HG03095 (cell line): Measurements from ENCODE around the gene BNC2.

ENCODE experiments used
- ATAC-seq: cut with Tn5 transposase; IDR thresholded peaks from one replicate; pipeline ENCODE4 v1.9.1; 2021; ENCODE audit warnings: moderate library complexity; ENCODE audit not compliant: unreplicated experiment

Gene BNC2

DNA sequence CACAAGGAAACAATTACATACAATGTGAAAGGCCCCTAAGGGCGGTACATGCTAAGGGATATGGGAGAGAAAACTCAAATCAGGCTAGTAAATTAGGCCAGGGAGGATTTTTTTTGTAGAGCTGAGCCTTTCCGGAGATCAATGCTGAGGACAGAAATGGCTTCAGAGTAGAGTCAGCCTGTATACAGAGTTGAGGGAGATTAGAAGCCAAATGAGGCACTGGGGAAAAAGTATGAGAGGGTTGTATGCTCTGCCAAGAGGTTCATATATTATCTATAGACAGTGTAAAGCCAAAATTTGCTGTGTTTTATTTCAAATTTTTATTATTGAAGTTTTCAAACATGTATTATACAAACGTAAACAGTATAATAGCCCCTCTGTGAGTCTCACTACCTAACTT is 103.1 kb downstream of the BNC2 start:
- no peak for ATAC-seq

DNA sequence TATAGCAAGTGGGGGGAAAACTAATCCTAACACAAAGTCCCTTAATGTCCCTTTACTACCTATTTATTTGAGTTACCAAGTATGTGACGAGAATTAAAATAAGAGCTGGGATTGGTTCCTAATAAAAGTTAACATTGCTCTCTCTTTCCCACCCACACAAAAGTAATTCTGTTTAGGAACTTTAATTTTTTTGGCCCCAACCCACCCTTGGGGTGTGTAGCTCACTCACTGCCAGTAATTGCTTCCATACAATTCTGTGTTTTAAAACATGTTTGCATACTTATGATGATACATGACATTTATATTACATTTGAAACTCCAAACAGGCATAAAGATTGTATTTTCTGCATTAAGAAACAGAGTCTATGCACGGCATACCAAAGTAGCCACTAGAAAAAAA is 106.5 kb downstream of the BNC2 start:
- no peak for ATAC-seq

DNA sequence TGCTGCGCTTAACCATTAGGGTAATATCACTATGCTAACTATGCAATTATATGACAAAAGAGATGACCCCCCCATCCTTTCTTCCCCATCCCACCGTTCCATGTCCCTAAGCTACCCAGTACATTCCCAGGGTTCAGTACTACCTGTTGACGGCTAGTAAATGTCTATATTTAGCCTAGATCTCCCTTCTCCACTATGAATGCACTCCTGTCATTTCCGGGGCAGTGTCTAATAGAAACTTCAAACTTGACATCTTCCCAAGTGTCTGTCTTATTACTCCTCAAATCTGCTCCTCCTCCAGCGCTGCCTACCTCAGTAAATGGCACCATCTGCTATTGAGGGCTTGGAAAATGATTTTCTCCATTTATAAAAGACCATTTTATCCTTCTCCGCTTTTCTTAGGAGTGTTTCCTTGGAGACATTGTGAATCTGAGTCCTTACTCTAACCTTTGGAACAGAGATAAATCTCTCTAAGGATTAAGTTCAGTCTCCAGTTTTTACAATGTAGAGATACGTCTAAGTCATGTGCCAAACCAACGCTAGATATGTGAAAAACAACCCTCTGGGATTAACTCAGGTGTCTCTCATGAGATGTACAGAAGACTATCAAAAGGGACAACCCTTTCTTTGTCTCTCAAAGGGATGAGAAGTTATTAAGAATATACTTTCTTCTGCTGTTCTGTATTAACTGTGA is 114.9 kb downstream of the BNC2 start:
- no peak for ATAC-seq

DNA sequence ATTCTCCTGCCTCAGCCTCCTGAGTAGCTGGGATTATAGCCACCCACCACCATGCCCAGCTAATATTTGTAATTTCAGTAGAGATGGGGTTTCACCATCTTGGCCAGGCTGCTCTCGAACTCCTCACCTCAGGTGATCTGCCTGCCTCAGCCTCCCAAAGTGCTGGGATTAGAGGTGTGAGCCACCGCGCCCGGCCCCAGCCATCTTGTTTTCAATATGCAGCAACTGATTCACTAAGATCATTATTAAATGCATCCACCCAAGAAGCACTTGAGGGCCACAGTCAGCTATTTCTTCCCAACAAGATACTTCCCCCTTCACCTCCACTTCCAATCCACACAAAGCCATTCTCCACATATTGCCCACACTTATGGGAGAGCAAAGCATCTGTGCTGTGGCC is 115.8 kb downstream of the BNC2 start:
- ATAC-seq = no peak

DNA sequence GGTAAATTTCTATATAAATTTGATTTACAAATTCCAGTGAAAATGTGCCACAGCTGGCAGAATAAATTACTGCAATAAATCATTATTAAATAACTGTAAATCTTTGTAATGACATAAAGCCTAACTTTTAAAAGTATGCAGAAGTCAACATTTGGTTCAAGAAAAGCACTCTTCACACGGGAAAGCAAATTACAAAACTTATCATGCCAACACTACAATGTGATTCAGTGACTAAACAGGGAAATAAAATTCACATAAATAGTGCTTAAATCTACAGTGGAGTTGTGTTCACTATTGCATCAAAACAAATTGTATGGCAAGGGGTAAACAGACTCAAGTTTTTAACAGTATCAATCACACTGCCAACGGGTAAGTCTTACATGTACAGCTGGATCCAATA is 117.2 kb downstream of the BNC2 start:
- no peak for ATAC-seq

DNA sequence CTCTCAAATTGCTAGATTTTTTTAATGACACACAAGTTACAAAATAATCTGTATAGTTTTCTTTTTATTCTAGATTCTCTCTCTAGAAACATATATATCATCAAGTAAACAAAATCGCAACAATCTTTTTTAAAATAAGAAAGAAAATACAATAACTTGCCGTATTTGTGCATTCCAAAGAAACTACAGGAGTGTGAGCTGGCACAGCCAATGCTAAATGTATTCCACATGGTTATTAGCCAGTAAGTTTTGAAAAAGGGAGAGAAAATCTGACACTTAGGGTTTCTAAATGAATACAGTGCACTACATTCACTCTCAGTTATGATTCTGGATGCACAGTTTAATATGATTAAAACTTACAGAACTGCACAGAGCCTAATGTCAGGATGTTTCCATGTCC is 117.9 kb downstream of the BNC2 start:
- no peak for ATAC-seq

DNA sequence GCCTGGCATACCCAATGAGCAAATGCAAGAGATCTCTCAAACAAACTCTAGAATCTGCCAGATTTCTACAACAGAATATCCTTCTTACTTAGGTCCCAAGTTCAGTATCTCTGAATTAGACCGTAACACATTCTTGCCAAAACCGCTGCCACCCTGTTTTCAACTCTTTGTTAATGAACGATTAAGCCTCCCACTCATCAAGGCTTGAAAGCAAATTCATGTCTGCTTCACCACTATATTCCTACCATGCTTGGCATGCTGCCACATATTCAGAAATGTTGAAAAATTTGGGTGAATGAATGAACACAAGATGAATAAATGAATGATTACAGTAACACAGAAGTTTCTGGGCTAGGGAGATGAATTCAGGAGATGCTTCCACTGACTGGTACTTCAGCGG is 119.9 kb downstream of the BNC2 start:
- no peak for ATAC-seq

DNA sequence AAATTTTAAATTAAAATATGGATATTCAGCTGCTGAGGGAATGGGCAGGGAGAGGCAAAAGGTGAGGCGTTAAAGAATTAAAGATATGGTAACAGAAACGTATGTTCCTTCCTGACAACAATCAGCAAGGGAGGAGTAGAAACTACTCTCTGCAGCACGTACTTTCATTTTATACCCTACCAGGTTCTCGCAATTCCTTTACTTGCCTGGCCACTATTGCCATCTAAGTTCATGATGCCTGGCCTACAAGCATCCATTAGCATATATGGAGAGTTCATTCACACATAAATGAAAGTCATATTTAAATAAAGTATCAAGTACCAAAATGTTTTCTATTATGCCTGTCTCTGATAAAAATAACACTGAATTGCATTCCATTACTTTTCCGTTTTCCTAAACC is 125.1 kb downstream of the BNC2 start:
- ATAC-seq = no peak

DNA sequence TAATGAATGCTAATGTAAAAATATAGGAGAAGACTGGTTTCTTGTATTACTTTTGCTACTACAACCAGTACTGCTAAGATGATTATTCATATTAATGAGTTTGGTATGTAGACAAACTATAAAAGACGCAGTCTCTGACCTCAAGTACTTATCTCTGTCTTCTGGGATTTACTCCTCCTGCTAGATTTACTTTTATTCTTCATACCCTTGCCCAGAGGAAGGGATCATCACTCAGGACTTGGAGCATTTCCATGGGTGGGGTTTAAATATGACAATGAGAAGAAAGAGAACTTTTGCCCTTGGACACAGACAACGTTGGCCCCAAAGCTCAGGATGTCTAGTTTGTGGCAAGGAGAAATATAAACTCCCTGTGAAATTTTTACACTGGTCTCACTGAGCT is 126.1 kb downstream of the BNC2 start:
- ATAC-seq = no peak

DNA sequence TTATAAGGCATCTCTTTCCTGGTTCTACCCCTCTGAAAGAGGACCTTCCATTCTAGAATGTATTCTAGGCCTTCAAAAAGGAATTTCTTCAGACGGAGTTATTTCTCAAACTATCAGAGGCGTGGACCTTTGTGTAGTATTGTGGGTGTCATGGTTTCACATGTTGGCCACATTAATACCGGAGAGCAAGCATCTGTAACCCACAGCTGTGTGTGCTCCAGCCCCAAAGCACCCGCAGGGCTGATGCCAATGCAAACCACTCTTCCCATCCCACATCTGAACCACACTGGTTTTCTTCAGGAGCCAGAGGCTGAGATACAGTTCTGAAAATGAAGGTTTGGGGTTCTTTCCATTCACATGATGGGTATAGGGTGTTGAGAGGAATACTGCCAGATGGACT is 127.1 kb downstream of the BNC2 start:
- ATAC-seq = no peak

DNA sequence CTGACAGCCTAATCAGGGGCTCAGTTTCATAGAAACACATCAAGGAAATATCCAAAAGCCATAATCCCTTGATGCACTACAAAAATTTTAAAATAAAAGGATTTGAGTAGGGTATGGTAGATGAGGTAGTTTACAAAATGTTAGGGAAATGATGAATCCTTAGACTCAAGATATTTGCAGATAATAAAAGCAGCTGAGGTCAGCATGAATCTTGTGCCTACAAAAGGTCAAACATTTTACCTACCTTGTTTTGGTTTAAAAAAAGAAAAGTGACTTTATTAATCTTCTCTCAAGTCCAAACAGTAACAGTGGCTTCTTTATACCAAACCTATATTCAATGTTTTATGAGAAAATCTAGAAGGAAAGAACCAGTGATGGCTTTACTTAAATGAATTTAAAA is 135.5 kb downstream of the BNC2 start:
- no peak for ATAC-seq

DNA sequence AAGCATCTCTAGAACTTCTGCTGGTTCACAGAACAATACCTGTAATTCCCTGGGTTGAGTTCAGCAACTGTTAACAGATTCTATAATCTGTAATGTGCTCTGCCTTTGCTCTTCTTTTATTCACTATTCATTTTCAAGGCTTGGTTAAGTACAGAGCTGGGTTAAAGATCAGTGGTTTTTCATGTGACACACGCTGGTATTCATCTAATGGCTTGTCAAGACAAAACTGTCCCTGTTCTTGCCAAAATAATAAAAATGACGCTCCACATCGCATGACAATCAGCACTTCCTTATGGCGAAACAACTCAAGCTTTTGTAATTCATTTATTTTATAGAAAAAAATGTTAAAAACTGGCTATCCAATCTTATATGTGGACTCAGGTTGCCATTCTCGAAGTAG is 137.9 kb downstream of the BNC2 start:
- no peak for ATAC-seq

DNA sequence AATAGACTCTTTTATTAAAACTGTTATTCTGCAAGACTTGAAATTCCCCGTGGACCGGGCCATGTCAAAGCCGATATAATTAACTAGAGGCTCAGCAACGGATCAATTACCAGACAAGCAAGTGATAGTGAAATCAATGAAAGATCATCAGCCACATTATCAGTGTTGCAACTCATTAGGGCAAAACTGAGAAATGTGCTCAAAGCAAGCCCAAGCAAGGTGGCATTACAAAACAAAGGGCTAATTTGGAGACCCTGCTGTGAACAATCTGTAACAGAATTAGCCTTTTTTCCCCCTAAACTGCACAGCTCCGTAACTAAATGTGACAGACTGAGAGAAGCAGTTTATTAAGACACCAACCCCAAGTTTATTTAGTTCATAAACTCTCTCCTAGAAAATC is 140.3 kb downstream of the BNC2 start:
- ATAC-seq = no peak

DNA sequence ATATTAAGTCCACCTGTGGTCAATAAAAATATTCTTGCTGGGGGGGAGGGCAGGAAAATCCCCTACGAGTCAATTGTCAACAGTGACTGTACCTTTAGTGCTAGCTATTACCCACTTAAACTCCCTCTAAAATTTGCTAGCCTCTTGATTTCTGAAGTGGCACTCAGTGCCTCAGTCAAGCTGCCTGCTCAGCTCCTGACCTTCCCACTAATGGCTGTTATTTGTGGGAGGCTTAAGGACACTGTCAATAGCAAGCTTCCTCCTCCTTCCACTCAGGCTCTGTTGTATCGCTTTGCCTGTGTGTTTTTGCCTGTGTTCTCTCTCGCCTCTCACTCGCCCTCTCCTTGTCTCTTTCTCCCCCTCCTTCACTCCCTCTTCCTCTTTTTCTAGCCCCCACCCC is 140.8 kb downstream of the BNC2 start:
- no peak for ATAC-seq

DNA sequence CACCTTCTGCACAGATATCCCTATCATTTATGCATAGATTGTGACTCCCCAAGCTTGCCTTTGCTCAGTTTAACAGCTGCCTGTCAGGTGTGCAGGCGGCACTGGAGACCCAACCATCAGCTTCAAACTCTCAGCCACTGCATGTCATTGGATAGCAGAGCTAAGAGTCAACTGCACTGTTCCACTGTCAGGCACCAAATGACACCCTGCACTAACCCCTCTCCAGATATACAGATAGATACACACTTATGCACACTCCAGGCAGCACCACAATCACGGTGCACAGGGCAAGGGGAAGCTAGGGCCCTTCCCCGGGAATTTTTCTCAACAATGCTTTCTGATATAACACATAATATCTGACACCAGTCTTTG is 142.3 kb downstream of the BNC2 start:
- no peak for ATAC-seq

DNA sequence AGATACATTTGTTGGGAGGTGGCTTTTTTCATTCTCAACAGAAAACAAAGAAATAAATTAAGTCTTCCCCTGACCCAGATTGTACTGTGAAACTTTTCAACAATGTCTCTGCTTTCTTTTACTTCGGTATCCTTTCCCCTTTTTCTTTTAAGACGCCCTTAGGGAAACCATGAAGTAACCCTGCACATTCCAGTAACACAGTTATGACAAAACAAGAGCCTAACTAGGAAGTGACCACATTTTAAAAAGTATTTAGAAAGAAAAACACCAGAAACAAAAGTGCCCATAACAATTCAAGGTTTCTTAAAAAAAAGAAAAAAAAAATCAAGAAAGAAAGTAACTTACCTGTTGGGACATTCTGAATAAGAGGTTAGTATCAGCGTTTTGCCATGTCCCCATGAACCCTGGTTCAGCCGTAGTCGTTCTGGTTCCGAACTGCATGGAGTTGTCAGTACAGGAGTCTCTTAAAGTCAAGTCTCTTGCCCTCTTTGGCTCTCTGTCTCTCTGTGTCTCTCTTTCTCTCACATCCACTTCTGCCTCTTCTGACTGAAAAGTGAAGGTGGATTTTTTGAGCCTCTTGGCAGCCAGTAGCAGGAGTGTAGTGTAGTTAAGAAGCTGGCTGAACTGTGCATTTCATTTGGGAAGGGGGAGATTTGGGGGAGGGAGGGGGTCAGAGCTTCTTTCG is 142.9 kb downstream of the BNC2 start:
- no peak for ATAC-seq

DNA sequence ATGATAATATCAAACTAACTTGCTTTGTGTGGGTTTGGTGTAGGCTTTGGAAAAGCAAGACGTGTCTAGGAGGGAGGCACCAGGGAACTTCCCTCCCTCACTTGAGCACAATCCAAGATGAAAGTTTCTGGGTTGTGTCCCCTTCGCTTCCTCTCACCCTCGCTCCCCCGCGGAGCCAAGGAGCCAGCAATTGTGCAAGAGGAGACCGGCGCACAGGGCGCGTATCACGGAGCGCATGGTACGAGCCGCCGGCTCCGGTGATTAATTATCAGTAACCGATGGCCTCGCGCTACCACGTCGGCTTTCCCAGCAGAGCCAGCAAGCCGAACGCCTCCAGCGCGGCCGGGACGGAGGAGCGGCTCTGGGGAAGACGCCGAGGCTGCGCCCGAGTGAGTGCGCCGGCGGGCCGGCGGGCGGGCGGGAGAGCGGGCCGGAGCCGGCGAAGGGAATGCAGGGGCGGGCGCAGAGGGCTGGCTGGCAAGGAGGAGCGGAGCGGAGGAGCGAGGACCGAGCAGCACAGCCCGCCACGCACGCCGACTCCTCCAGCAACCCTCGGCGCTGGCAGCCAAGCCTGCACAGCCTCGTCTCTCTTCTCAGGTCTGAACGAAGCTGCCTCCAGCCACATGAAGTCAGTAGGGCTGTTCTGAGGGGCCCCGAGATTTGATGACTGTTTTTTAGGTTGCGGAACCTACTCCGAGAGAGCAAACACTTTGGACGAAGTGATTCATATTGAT is 143.6 kb downstream of the BNC2 start:
- ATAC-seq = no peak

DNA sequence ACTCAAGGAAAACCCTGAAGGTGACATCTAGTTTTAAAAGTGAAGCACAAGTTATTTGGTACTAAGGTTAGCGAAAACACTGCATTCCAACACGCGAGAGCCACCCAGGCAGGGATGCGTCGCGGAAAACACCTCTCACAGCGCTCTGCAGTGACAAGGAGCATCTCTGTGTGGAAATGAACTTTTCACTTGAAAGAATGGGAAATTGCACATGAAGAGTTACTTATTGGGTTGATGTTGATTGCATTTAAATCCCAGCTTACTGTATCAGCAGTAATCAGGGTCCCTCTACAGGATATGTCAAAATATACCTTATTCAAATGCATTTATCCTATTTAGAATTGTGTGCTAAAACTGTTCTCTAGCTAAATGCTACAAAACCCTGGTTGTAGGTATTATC is 144.4 kb downstream of the BNC2 start:
- no peak for ATAC-seq

DNA sequence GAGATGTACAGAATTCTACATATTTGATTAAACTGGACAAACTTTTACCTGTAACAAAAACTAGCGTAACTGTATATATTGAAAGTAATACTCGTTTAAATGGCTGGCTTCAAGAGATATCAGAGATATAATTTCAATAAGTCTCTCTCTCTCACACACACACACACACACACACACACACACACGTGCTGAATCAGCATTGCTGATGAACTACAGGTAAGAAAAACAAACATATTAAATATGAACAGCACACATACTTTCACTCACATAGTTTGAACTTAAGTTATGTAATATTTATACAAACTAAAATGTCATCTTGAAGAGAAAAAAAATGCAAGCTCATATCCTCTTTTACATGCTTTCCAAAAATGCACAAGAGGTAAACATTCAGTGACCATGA is 145.4 kb downstream of the BNC2 start:
- ATAC-seq = no peak

DNA sequence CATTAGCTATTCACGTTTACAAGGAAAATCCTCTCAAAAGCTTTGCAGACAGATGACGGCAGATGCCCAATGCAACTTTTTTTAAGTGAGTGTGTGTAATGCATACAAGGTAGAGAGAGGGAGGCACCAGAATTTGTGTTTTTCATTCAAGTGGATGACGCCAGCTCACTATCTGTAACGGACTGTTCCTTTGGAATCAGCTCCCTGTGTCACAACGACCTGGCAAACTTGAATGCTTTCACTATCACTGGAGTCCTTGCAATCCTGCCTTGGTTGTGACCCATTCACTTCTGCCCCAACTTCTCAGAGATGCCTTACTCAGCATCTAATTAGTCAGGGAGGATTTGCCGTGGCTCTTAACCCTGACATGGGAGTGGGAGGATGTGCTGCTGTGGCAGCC is 148.5 kb downstream of the BNC2 start:
- no peak for ATAC-seq

DNA sequence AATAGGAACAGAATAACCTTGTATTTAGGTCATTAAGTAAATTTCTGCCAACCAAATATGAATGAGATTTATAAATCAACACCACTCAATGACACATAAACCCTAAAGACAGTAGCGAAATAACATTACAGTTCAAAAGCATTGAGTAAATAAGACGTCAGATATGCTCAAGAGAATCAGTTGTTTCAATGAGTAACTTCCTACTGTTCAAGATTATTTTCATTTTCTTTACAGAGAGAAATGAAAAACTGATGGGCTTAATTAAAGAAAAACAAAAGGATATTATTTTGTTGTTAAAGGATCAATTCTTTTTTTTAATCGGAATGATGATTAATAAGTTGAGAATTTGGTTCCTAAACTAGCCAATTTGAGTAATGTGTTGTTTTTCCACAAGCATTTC is 150.1 kb downstream of the BNC2 start:
- no peak for ATAC-seq

DNA sequence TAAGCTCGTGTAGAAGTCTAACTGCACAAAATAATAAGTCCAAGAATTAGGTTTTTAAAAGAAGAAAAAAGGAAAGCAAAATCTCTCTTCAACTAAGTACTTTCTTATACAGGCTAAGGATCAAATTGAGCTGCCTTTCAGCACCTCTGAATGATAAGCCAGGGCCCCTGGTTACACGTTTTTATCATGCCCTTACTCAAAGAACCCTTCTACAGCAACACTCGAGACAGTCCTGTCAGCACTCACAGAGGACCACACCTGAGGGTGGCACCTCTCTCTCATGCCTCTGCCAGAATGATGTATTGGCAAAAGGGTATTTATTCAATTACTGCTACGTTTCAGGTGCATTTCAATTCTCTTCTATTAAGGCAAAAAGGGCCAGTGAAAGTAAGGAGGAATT is 150.5 kb downstream of the BNC2 start:
- no peak for ATAC-seq
